ENCODE measurements around the gene GPATCH2.
"Not testable (repeated sequence)": the region's sequence is repeated elsewhere in the genome, so short reads cannot be mapped to it uniquely, and the experiment has no call there.

Gene GPATCH2

DNA sequence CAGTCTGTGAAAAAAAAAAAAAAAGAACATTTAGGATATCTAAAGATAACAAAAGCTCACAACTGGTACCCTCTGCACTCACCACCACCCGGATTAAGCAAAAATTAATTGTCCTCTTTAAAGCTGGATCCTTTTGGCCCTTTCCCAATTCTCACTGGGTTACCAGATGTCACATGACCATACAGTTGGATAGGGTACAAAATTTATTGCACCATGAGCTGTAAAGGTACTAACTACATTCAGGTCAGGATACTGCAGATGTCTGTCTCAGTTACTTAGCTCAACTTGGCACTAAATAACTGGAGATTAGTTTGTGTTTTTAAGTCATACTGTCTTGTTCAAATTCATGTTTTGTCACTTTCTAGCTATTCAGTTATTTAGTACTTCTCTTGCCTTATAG is 96.3 kb downstream of the GPATCH2 start:
- DNase-seq (ENCODE audit: low spot score), result no peak
- in situ Hi-C loops (cut with MboI; ENCODE audit: low pct_unique_long_range_greater_than_20kb, low sequenced_read_pairs, unreplicated experiment), result no loop called here
- TF ChIP-seq, protein P1, sequence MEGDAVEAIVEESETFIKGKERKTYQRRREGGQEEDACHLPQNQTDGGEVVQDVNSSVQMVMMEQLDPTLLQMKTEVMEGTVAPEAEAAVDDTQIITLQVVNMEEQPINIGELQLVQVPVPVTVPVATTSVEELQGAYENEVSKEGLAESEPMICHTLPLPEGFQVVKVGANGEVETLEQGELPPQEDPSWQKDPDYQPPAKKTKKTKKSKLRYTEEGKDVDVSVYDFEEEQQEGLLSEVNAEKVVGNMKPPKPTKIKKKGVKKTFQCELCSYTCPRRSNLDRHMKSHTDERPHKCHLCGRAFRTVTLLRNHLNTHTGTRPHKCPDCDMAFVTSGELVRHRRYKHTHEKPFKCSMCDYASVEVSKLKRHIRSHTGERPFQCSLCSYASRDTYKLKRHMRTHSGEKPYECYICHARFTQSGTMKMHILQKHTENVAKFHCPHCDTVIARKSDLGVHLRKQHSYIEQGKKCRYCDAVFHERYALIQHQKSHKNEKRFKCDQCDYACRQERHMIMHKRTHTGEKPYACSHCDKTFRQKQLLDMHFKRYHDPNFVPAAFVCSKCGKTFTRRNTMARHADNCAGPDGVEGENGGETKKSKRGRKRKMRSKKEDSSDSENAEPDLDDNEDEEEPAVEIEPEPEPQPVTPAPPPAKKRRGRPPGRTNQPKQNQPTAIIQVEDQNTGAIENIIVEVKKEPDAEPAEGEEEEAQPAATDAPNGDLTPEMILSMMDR (IDR thresholded peaks at IDR 0.05; ENCODE audit: extremely low read depth, insufficient read depth, missing control alignments), result no peak

DNA sequence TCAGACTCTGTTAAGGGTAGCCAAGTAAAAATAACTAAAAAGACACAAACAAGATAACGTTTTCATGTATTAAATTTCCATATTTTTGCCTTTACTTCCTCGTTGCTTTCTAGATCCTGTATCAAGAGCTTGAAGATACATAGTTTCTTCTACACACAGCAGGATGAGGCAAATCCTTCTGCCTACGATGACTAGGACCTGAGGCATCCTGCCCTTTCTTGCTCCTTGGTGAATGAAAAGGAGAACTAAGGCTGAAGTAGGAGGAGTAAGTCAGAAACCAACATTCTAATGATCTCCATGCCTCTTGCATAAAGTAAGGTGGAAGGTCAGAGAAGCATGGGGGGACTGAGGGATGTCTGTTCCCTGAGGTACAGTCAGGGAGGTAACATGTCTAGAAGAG is 102.6 kb downstream of the GPATCH2 start:
- TF ChIP-seq, protein P1 (IDR thresholded peaks at IDR 0.05; ENCODE audit: extremely low read depth, insufficient read depth, missing control alignments), result no peak
- in situ Hi-C loops (cut with MboI; ENCODE audit: low pct_unique_long_range_greater_than_20kb, low sequenced_read_pairs, unreplicated experiment), result no loop called here

DNA sequence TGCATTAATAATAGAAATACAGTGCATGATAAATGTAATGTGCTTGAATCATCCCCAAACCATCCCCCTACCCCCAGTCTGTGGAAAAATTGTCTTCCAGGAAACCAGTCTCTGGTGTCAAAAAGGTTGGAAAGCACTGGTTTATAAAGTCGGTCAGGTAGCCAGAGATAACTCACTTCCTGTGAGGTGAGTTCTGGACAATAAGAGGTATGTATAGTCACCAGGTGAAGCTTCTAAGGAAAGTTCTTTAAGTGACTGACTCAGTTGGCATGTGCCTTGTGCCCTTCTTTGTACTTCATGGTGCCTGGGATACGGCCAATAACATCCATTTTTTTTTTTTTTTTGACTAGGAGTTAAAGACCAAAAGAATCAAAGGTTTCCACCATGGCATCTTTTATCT is 103.7 kb downstream of the GPATCH2 start:
- in situ Hi-C loops (cut with MboI; ENCODE audit: low pct_unique_long_range_greater_than_20kb, low sequenced_read_pairs, unreplicated experiment), result no loop called here
- TF ChIP-seq, protein P1 (IDR thresholded peaks at IDR 0.05; ENCODE audit: extremely low read depth, insufficient read depth, missing control alignments), result no peak
- DNase-seq (ENCODE audit: low spot score), result no peak

More for the DNA sequence above, 102.6 kb downstream of the GPATCH2 start:
- DNase-seq (ENCODE audit: low spot score), result no peak

DNA sequence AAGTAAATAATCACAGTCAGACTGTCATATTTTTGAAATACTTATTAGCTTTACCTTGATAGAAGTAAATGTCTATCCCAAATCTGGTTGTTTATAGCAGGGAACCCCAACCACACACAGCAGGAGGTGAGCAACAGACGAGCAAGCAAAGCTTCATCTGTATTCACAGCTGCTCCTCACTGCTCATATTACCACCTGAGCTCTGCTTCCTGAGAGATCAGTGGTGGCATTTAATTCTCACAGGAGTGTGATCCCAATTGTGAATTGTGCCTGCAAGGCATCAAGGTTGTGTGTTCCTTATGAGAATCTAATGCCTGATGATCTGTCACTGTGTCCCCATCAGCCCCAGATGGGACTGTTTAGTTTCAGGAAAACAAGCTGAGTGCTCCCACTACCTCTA is 104.3 kb downstream of the GPATCH2 start:
- in situ Hi-C loops (cut with MboI; ENCODE audit: low pct_unique_long_range_greater_than_20kb, low sequenced_read_pairs, unreplicated experiment), result no loop called here
- no peak for DNase-seq (ENCODE audit: low spot score)
- TF ChIP-seq, protein P1 (IDR thresholded peaks at IDR 0.05; ENCODE audit: extremely low read depth, insufficient read depth, missing control alignments), result no peak

DNA sequence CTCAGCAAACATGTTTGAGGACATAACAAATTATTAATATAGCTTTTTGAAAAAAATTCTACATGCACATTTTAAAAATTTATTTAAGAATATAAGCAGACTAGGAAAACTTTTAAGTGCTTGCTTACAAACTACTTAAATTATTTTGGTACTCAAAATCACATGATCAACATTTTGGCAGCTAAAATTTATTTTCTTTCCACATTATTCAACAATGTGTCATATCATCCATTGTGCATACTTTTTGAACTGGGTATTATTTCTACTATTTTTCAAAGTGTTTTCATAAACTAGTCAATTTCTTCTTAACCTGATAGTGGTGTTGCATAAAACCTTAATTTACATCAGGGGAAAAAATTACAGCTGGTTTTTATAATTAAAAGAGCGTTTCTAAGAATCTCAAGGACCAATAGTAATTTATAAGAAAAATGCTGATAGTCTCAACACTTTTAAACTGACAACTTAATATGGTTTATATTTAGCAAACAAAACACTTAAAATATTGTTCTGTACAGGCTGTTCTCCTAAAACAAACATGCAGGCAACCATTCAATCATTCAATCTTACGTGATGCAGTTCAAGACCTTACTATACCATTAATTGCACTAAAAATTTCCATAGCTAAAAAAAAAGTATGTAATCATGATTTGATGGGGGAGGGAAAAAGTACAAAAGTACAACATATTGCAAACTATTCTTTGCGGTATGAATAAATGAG is 105.0 kb downstream of the GPATCH2 start:
- in situ Hi-C loops (cut with MboI; ENCODE audit: low pct_unique_long_range_greater_than_20kb, low sequenced_read_pairs, unreplicated experiment), result no loop called here
- no peak for DNase-seq (ENCODE audit: low spot score)

DNA sequence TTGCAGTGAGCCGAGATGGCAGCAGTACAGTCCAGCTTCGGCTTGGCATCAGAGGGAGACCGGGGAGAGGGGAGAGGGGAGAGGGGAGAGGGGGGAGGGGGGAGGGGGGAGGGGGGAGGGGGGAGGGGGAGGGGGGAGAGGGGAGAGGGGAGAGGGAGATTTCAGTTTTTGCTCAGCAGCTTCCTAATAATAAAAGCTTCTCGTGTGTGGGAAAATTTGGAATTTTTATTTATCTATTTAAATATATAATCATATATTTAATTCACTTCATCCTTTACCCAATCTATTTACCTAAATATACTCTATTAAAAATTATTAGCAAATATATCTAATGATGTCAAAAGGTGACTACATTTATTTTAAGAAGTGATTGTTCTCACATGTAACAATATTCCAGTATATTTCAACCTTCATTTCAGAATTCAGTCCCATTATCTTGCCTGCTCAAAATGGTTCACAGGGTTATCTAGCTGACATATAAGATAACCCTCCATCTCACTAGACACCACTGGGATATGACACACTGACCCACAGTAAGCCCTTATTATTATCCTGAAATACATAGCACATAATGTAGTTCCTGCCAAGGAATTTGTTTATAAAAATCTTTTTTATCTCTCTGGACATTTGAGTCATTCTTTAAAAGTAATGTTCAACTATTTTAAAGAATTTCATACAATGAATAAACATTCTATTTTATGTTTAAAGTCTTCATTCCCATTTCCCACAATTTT is 105.9 kb downstream of the GPATCH2 start:
- in situ Hi-C loops (cut with MboI; ENCODE audit: low pct_unique_long_range_greater_than_20kb, low sequenced_read_pairs, unreplicated experiment), result no loop called here
- TF ChIP-seq, protein P1 (IDR thresholded peaks at IDR 0.05; ENCODE audit: extremely low read depth, insufficient read depth, missing control alignments), result no peak
- DNase-seq (ENCODE audit: low spot score), result no peak

More for the DNA sequence above, 105.0 kb downstream of the GPATCH2 start:
- TF ChIP-seq, protein P1 (IDR thresholded peaks at IDR 0.05; ENCODE audit: extremely low read depth, insufficient read depth, missing control alignments), result no peak

DNA sequence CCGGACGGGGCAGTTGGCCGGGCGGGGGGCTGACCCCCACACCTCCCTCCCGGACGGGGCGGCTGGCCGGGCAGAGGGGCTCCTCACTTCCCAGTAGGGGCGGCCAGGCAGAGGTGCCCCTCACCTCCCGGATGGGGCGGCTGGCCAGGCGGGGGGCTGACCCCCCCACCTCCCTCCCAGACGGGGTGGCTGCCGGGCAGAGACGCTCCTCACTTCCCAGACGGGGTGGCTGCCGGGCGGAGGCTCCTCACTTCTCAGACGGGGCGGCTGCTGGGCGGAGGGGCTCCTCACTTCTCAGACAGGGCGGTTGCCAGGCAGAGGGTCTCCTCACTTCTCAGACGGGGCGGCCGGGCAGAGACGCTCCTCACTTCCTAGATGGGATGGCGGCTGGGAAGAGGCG is 107.0 kb downstream of the GPATCH2 start:
- in situ Hi-C loops (cut with MboI; ENCODE audit: low pct_unique_long_range_greater_than_20kb, low sequenced_read_pairs, unreplicated experiment), result not testable (repeated sequence)

More for the DNA sequence above, 107.0 kb downstream of the GPATCH2 start:
- not testable (repeated sequence) for DNase-seq (ENCODE audit: low spot score)

All from GM13977 (cell line).